CD14-positive monocyte (primary cell): ENCODE measurements around the gene STARD3. TPM values are rescaled to one million over a fixed set of nuclear protein-coding genes. Genes with fewer than 3 reads are reported as not detected.

Experiments
- DNase-seq, 3 donors: peaks; one replicate each; pipeline ENCODE4 v3.0.0-alpha.2; 2011 to 2022
- H2AFZ ChIP-seq: 2 replicates; pipeline ENCODE4 v1.6.0; 2012; ENCODE audit warnings: mild to moderate bottlenecking, low read depth, low read length, inconsistent platforms; ENCODE audit not compliant: insufficient read depth, poor library complexity, severe bottlenecking
- H3K27ac ChIP-seq, 2 donors: 1 replicate in 1 of 2; 2 replicates in 1 of 2; pipeline ENCODE4 v1.5.1; 2012 to 2013; ENCODE audit warnings: low read length in 2 of 2, control low read depth in 1 of 2, inconsistent platforms in 1 of 2, low read depth in 1 of 2, mild to moderate bottlenecking in 1 of 2
- H3K27me3 ChIP-seq, 2 donors: one replicate each; pipeline versions ENCODE4 v1.6.0 to v1.6.1; 2011 to 2013; ENCODE audit warnings: low read length in 2 of 2; ENCODE audit not compliant: control insufficient read depth in 2 of 2, insufficient read depth in 2 of 2
- H3K36me3 ChIP-seq, 2 donors: replicated peaks in 1 of 2; 1 replicate in 1 of 2; 2 replicates in 1 of 2; pipeline versions ENCODE4 v1.5.1 to v1.6.1; 2012 to 2013; ENCODE audit warnings: low read length in 2 of 2, control low read depth in 1 of 2, inconsistent platforms in 1 of 2, mild to moderate bottlenecking in 1 of 2; ENCODE audit not compliant: insufficient read depth in 2 of 2, control insufficient read depth in 1 of 2
- H3K4me1 ChIP-seq, 2 donors: 1 replicate in 1 of 2; 2 replicates in 1 of 2; pipeline versions ENCODE4 v1.5.1 to v1.6.1; 2012 to 2013; ENCODE audit warnings: low read length in 2 of 2, control low read depth in 1 of 2, inconsistent platforms in 1 of 2, mild to moderate bottlenecking in 1 of 2, moderate library complexity in 1 of 2; ENCODE audit not compliant: insufficient read depth in 2 of 2, control insufficient read depth in 1 of 2
- H3K4me2 ChIP-seq: replicated peaks from 2 replicates; pipeline ENCODE3; 2012; ENCODE audit warnings: low read length, moderate library complexity, mild to moderate bottlenecking; ENCODE audit not compliant: poor library complexity, severe bottlenecking; ENCODE audit errors: extremely low read depth
- H3K4me3 ChIP-seq, 3 experiments: fragments of 200-600 bp in 1 of 3; sonication (generic) in 1 of 3; replicated peaks in 1 of 3; 1 replicate in 2 of 3; 2 replicates in 1 of 3; pipeline ENCODE4 v1.5.1; 2011 to 2013; ENCODE audit warnings: low read length in 3 of 3, mild to moderate bottlenecking in 3 of 3, control low read depth in 2 of 3, low read depth in 2 of 3, inconsistent platforms in 1 of 3, moderate library complexity in 1 of 3
- H3K79me2 ChIP-seq: 2 replicates; pipeline ENCODE4 v1.6.0; 2012; ENCODE audit warnings: mild to moderate bottlenecking, control low read depth, inconsistent platforms, low read length, moderate library complexity; ENCODE audit not compliant: insufficient read depth
- H3K9ac ChIP-seq: 2 replicates; pipeline ENCODE4 v1.6.0; 2017; ENCODE audit warnings: low read length, mild to moderate bottlenecking; ENCODE audit not compliant: insufficient read depth, poor library complexity, severe bottlenecking
- H3K9me3 ChIP-seq, 2 donors: replicated peaks in 1 of 2; 1 replicate in 1 of 2; 2 replicates in 1 of 2; pipeline versions ENCODE4 v1.5.1 to v1.6.1; 2012 to 2013; ENCODE audit warnings: low read length in 2 of 2, control low read depth in 1 of 2; ENCODE audit not compliant: control insufficient read depth in 1 of 2, insufficient read depth in 1 of 2
- H4K20me1 ChIP-seq: 2 replicates; pipeline ENCODE4 v1.6.0; 2012; ENCODE audit warnings: mild to moderate bottlenecking, low read length, control low read depth, moderate library complexity; ENCODE audit not compliant: insufficient read depth
- H3K27ac Mint-ChIP-seq, 7 donors: one replicate each; pipeline ENCODE4 v1.8.0; 2020; ENCODE audit warnings: mild to moderate bottlenecking in 7 of 7, mixed read lengths in 7 of 7, moderate library complexity in 6 of 7, inconsistent platforms in 2 of 7
- H3K27me3 Mint-ChIP-seq, 3 donors: one replicate each; pipeline ENCODE4 v1.8.0; 2021 to 2022; ENCODE audit warnings: low read depth in 3 of 3, mild to moderate bottlenecking in 3 of 3, mixed read lengths in 3 of 3, moderate library complexity in 3 of 3, inconsistent platforms in 1 of 3
- H3K36me3 Mint-ChIP-seq, 2 donors: one replicate each; pipeline ENCODE4 v1.8.0; 2020; ENCODE audit warnings: mixed read lengths in 2 of 2, inconsistent platforms in 1 of 2, mild to moderate bottlenecking in 1 of 2
- H3K4me1 Mint-ChIP-seq: one replicate; pipeline ENCODE4 v1.8.0; 2020; ENCODE audit warnings: mild to moderate bottlenecking, mixed read lengths
- H3K4me3 Mint-ChIP-seq, 2 donors: one replicate each; pipeline ENCODE4 v1.8.0; 2020; ENCODE audit warnings: mild to moderate bottlenecking in 2 of 2, mixed read lengths in 2 of 2, moderate library complexity in 1 of 2
- H3K9me3 Mint-ChIP-seq, 7 donors: one replicate each; pipeline ENCODE4 v1.8.0; 2020 to 2022; ENCODE audit warnings: mixed read lengths in 7 of 7, mild to moderate bottlenecking in 6 of 7, moderate library complexity in 6 of 7, inconsistent platforms in 2 of 7
- CTCF ChIP-seq: fragments of 200-600 bp; IDR thresholded peaks from one replicate; pipeline ENCODE4 v1.8.0; 2022; ENCODE audit warnings: antibody characterized with exemption, mild to moderate bottlenecking
- WGBS: methylation state at CpG from one replicate; pipeline ENCODE4 v1.1.5; 2013; ENCODE audit warnings: missing lambda C conversion rate; ENCODE audit not compliant: insufficient coverage; 5-methylcytosine and 5-hydroxymethylcytosine counted together
- intact Hi-C, 2 donors: fragments of 100-400 bp; cut with micrococcal nuclease; formaldehyde crosslinking; loops; one replicate each; pipeline versions ENCODE4 v1.15.0 to v1.15.1; 2023
- polyA plus RNA-seq, 3 donors: library from polyadenylated mRNA; depleted of rRNA in 1 of 3; unstranded in 2 of 3; stranded (reverse) in 1 of 3; fragments of 300-500 nt in 2 of 3; fragments of >200 nt in 1 of 3; fragmentation: Illumina TruSeq in 2 of 3; gene quantifications; 1 replicate in 2 of 3; 2 replicates in 1 of 3; pipeline ENCODE4 v1.2.3, GENCODE V29; 2012 to 2021

Gene STARD3
- polyA plus RNA-seq, 3 donors = 35.1 to 114 (median 45.3) TPM

GRCh38 chr17:39666231-39666600 lies 29.3 kb downstream of the STARD3 start:
- H3K27me3 Mint-ChIP-seq = peaks cover 49 to 75% (median 63%) of the 10 kb centered on the region in 3 donors
- peak overlapping the region in 1 of 7 donors; percentile 71 for H3K27ac Mint-ChIP-seq
- peaks cover 12 to 14% of the 10 kb centered on the region in 2 donors for H3K4me1 ChIP-seq
- H3K4me3 Mint-ChIP-seq = peak overlapping the region in 1 of 2 donors; percentile 27
- H3K79me2 ChIP-seq = no peaks in the 10 kb centered on the region
- no peak for TF ChIP-seq CTCF
- peaks cover 19 to 62% of the 10 kb centered on the region in 2 donors for H3K27me3 ChIP-seq
- 70% methylated on average over 2 of the region's 2 CpGs for WGBS
- no peak overlapping the region for H2AFZ ChIP-seq
- no peak overlapping the region for H3K27ac ChIP-seq
- H3K36me3 ChIP-seq = peaks cover 17 to 19% of the 10 kb centered on the region in 2 donors
- peaks cover 19% of the 10 kb centered on the region in 2 donors for H3K36me3 Mint-ChIP-seq
- no peak overlapping the region for H3K9ac ChIP-seq
- no peak overlapping the region for H3K4me3 ChIP-seq
- H3K4me2 ChIP-seq = no peak overlapping the region
- DNase-seq = no peak
- intact Hi-C loops = loop anchor here in 1 of 2 donors (5.0 kb wide), 1 partner anchor 44 kb away; no protein-coding TSS in a partner anchor
- peaks cover 7% of the 10 kb centered on the region for H4K20me1 ChIP-seq
- H3K9me3 Mint-ChIP-seq = peaks cover 0 to 14% (median 5%) of the 10 kb centered on the region in 7 donors
- peaks cover 10% of the 10 kb centered on the region for H3K4me1 Mint-ChIP-seq
- H3K9me3 ChIP-seq = peaks cover 0 to 11% of the 10 kb centered on the region in 2 donors

GRCh38 chr17:39666601-39667261 lies 29.8 kb downstream of the STARD3 start:
- Mint-ChIP-seq H3K36me3 (peaks cover 13 to 15% of the 10 kb centered on the region in 2 donors), H3K9me3 (peaks cover 0 to 14% (median 5%) of the 10 kb centered on the region in 7 donors), H3K27ac (no peak overlapping the region), H3K27me3 (peaks cover 53 to 80% (median 67%) of the 10 kb centered on the region in 3 donors), H3K4me3 (peak overlapping the region in 1 of 2 donors; percentile 77), H3K4me1 (peaks cover 10% of the 10 kb centered on the region)
- H3K4me1 ChIP-seq = peaks cover 12 to 14% of the 10 kb centered on the region in 2 donors
- H3K27ac ChIP-seq = no peak overlapping the region
- 63% methylated on average over 5 of the region's 11 CpGs for WGBS
- peaks cover 12 to 14% of the 10 kb centered on the region in 2 donors for H3K36me3 ChIP-seq
- no peak for TF ChIP-seq CTCF
- no peak overlapping the region for H3K4me2 ChIP-seq
- H3K9me3 ChIP-seq = peaks cover 0 to 11% of the 10 kb centered on the region in 2 donors
- H3K27me3 ChIP-seq = peaks cover 19 to 67% of the 10 kb centered on the region in 2 donors
- intact Hi-C loops = loop anchor here in 1 of 2 donors (5.0 kb wide), 1 partner anchor 44 kb away; no protein-coding TSS in a partner anchor
- H3K4me3 ChIP-seq = no peak overlapping the region
- no peak overlapping the region for H3K9ac ChIP-seq
- no peak for DNase-seq
- H4K20me1 ChIP-seq = peaks cover 7% of the 10 kb centered on the region
- no peaks in the 10 kb centered on the region for H3K79me2 ChIP-seq
- H2AFZ ChIP-seq = no peak overlapping the region
